GM12801 (cell line): ENCODE data around the gene FAM53C.

ENCODE experiments used
- CTCF ChIP-seq: IDR thresholded peaks from one replicate; pipeline ENCODE4 v1.5.1; 2011; ENCODE audit warnings: control low read depth; ENCODE audit not compliant: insufficient read length; ENCODE audit errors: extremely low read depth

The FAM53C gene

GRCh38 chr5:138331449-138332368 lies 6.4 kb upstream of the FAM53C start, which contains the start of gene CDC25C:
CDC25C (minus strand) TSS chr5:138331804; CDS start chr5:138331180, 624 bp downstream.
- TF ChIP-seq CTCF = no peak

DNA sequence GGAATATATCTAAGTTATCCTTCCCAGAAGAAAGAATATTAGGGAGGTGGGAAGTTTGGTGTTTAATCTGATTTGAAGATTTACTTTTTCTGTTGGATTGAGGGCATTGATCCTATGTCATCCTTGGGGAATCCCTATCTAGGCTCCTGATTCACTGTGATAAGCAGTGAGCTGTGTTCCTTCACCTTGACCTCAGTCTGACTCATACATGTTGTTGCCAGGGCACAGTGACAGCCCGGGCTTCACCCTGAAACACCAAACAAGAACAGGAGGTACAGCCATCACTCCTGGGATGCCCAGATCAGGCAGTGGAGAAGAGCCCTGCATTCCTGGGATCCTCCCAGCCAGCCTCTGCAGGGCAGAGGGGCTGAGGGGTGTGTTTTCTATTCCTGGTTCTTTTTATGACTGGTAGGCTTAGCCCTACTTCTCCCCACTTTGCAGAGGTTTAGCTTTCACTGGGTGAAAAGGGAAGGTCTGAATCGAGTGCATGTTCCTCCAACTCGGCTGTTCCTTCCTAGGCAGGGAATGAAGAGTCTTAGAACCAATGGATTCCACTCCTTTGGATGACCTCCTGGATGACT lies 3.1 kb upstream of the FAM53C start:
- no peak for TF ChIP-seq CTCF

DNA sequence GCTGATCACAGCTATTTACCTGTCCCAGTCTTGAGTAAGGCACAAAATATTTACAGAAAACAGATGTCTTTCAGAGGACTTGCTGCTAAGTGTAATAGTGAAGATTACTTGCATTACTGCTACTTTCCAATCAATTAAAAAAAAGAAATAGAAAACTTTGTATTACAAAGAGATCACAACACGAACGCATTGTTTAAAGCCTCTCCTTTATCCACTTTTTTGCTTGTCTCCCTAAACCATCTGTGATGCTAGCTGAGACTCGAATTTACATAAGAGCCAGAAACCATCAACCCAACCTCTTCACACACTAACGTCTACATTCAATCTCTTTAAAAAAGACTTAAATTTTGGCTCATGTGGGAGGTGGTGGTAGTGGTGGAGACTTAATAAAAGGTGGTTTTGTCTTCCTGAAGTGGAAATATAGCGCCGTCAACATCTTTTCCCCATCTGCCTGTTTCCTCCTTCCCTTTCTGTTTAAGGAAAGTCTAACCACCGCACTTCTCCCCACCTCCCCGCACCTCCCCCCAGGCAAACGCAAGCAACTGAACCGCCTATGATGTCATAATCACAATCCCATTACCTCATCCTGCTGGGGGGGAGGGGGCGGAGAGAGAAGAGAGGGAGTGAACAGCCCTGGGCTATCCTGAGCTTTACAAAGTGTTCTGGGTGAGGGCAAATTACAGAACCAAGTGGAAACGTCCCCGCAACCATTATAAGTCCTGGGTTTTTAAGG lies 948 bp upstream of the FAM53C start:
- no peak for TF ChIP-seq CTCF

DNA sequence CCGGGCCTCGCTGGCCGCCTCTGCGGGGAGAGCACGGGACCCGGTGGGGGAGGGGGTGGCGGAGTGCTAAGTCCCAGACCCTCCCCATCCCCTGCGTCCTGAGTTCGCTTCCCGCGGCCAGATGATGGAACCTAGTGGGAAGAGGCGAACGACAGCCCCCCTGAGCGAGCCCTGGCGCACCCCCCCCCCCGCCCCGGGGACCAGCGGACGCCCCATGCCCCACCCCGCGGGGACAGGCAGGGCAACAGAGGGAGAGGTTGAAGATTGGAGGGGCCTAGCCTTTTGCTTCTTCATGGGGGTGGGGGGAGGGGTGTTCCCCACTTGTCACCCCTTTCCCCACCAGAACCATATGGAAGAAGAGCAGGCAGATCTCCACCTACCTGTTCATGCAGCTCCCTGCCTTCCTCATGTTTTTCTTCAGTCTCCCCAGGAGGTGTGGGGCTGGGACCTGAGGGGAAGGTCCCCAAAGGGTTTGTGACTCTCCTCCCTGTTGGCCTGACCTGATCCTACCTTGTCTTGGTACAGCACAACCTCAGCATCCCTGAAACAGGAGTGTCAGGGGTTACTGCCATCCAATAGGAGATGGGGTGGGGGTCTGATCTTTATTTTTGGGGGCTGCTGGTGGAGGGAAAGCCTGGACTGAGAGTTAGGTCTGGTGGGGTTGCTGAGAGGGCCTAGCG lies 485 bp downstream of the FAM53C start:
- TF ChIP-seq CTCF = no peak

- no peak for TF ChIP-seq CTCF
These were observed 1.0 kb downstream of the FAM53C start for GRCh38 chr5:138339091-138339456.

GRCh38 chr5:138339464-138339863 lies 1.4 kb downstream of the FAM53C start:
- no peak for TF ChIP-seq CTCF

DNA sequence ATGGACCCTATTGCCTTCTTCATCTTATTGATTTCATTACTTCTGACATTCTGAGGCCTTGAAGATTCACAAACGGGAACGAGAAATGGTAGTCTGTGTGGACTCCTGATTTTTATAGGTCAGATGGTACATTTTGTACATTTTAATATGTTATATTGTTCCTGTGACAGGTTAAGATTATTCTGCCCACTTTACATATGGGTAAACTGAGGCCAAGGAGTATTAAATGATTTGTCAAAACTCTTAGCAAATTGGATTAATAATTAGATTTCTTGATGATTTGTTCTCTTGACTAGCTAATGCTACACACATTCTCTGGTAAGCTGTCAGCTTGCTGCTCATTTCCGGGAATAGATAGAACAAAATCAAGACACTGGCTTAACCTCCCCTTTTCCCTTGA lies 1.9 kb downstream of the FAM53C start:
- TF ChIP-seq CTCF = no peak
